ENCODE data around the gene ZNF165.
"Not testable (repeated sequence)": the region's sequence is repeated elsewhere in the genome, so short reads cannot be mapped to it uniquely, and the experiment has no call there.

DNA sequence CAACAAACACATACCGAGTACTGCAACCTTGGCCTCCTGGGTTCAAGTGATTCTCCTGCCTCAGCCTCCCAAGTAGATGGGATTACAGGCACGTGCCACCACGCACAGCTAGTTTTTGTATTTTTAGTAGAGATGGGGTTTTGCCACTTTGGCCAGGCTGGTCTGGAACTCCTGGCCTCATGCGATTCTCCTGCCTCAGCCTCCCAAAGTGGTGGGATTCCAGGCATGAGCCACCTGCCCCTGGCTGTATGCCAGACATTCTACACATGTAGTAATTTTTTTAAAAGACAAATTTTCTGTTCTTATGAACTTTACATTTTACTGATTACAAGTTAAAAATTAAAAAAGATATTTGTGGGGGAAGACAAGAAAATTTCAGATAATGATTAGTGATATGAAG is 9.4 kb upstream of the ZNF165 start:
- TF ChIP-seq, protein P1, sequence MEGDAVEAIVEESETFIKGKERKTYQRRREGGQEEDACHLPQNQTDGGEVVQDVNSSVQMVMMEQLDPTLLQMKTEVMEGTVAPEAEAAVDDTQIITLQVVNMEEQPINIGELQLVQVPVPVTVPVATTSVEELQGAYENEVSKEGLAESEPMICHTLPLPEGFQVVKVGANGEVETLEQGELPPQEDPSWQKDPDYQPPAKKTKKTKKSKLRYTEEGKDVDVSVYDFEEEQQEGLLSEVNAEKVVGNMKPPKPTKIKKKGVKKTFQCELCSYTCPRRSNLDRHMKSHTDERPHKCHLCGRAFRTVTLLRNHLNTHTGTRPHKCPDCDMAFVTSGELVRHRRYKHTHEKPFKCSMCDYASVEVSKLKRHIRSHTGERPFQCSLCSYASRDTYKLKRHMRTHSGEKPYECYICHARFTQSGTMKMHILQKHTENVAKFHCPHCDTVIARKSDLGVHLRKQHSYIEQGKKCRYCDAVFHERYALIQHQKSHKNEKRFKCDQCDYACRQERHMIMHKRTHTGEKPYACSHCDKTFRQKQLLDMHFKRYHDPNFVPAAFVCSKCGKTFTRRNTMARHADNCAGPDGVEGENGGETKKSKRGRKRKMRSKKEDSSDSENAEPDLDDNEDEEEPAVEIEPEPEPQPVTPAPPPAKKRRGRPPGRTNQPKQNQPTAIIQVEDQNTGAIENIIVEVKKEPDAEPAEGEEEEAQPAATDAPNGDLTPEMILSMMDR (IDR thresholded peaks at IDR 0.05) = not testable (repeated sequence)
- not testable (repeated sequence) for TF ChIP-seq POLR2A (IDR thresholded peaks at IDR 0.05)

Data from adrenal gland (tissue), 5 donors.